ENCODE results near the gene IFT122. TPM values are rescaled to one million over a fixed set of nuclear protein-coding genes. Genes with fewer than 3 reads are reported as not detected.

The IFT122 gene
- total and polyA plus RNA-seq, 10 donors, result 5.2 to 31.3 (median 18.1) TPM

DNA sequence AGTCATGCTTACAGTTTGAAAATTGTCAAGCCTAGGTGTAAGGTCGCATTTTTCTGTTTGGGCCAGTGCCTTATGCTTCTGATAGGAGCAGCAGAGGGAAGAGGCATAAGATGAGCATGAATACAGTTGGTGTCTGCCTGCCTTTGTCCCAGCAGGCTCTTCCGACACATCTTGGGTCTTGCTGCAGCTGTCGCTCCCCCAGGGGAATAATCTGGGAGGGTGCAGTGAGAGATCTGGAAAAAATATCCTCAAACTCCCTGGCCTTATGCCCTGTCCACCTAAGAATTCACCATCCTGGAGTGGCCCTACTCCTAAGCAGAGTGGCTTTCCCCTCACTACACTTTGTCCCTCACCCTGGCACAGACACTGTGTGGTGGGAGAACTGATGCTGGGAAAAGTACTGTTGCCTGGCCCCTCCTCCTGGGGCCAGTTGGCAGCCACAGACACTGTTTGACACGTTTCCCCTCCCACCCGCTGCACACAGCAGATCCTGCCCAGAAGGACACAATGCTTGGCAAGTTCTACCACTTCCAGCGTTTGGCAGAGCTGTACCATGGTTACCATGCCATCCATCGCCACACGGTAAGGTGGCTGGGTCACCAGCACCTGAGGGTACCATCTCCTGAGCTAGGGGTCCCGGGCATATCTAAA, 67.3 kb downstream of the IFT122 start:
- Histone ChIP-seq H3K27ac (no peak overlapping the region), H3K27me3 (replicated peaks in 1 of 7) (no peaks in the 10 kb centered on the region), H3K4me3 (no peak overlapping the region), H3K4me1 (peaks cover 0 to 37% (median 22%) of the 10 kb centered on the region in 6 donors), H3K36me3 (peaks cover 0 to 80% (median 9%) of the 10 kb centered on the region in 6 donors), H3K9me3 (no peaks in the 10 kb centered on the region)
- TF ChIP-seq POLR2AphosphoS5 (IDR thresholded peaks at IDR 0.05), result peak in 2 of 3 donors; percentile 28 to 67
- TF ChIP-seq, protein P1, sequence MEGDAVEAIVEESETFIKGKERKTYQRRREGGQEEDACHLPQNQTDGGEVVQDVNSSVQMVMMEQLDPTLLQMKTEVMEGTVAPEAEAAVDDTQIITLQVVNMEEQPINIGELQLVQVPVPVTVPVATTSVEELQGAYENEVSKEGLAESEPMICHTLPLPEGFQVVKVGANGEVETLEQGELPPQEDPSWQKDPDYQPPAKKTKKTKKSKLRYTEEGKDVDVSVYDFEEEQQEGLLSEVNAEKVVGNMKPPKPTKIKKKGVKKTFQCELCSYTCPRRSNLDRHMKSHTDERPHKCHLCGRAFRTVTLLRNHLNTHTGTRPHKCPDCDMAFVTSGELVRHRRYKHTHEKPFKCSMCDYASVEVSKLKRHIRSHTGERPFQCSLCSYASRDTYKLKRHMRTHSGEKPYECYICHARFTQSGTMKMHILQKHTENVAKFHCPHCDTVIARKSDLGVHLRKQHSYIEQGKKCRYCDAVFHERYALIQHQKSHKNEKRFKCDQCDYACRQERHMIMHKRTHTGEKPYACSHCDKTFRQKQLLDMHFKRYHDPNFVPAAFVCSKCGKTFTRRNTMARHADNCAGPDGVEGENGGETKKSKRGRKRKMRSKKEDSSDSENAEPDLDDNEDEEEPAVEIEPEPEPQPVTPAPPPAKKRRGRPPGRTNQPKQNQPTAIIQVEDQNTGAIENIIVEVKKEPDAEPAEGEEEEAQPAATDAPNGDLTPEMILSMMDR (IDR thresholded peaks at IDR 0.05 in 8 of 11, conservative IDR thresholded peaks at IDR 0.05 in 3 of 11), result no peak
- intact Hi-C loops (cut with DNase I; ENCODE audit: low total_unique reads), result no loop called here
- 76 to 86% (median 82%) methylated on average over 6 to 9 of the region's 9 CpGs for WGBS, 5 donors
- peak; percentile 76 for DNase-seq

DNA sequence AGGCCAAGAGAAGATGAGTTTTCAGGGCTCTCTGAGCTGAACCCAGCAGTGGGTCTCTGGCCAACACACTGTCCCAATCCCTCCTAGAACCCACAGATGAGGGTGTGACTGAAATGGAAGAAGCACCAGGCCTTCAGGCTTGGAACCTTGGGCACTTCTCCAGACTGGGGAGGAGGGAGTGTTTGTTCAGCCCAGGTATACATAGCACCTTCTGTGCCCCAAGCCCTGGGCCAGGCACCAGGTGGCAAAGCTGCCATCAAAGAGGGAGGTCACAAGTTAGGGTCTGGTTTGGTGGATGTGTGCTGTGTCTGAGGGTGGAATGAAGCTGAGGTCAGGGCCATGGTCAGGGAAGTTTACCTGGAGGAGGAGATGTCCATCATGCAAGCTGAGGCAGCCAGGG, 72.6 kb downstream of the IFT122 start:
- no peak for DNase-seq
- TF ChIP-seq, protein P1 (IDR thresholded peaks at IDR 0.05 in 8 of 11, conservative IDR thresholded peaks at IDR 0.05 in 3 of 11), result no peak
- no peak for TF ChIP-seq POLR2A (IDR thresholded peaks at IDR 0.05)
- TF ChIP-seq POLR2AphosphoS5 (IDR thresholded peaks at IDR 0.05), result no peak
- Histone ChIP-seq H3K9me3 (no peaks in the 10 kb centered on the region), H3K27ac (no peak overlapping the region), H3K4me3 (no peak overlapping the region), H3K27me3 (replicated peaks in 1 of 7) (no peaks in the 10 kb centered on the region), H3K4me1 (peaks cover 0 to 19% (median 7%) of the 10 kb centered on the region in 6 donors), H3K36me3 (peaks cover 0 to 78% (median 3%) of the 10 kb centered on the region in 6 donors)
- intact Hi-C loops (cut with DNase I; ENCODE audit: low total_unique reads), result no loop called here

DNA sequence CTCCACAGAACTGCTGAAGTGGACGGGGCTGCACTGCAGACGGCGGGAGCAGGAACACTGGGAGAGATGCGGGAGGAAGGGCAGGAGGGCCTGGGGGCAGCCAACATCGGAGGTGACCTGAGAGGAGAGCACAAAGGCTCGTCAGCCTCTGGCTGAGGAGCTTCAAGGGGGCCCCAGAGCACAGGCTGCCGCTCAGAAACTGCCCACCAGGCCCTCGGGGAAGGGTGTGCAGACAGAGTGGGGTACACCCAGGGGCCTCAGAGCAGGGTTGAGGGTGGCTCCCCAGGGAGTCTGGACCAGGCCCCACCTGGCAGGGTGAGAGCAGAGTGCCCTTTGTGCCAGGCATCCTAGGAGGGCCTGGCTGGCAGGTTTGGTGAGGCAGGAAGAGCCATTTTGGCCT, 73.7 kb downstream of the IFT122 start:
- peak overlapping the region in 5 of 8 donors; percentile 10 to 48 (median 45) for H3K27ac ChIP-seq
- 85 to 89% (median 86%) methylated on average over 8 of the region's 8 CpGs for WGBS, 5 donors

DNA sequence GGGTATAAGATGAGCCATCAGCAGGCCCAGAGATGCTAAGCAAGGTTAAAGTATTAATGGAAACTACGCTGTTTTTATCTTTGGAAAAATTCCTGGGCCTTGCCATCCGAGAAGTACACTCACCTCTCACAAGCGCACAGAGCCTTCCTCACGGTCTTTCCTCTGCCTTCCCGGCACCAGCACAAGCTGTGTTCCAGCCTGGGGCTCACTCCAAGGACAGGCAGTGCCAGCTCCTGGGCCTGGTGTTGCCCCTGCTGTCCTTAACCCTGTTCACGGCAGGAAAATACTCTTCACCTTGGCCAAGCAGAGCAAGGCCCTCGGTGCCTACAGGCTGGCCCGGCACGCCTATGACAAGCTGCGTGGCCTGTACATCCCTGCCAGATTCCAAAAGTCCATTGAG, 74.1 kb downstream of the IFT122 start:
- Histone ChIP-seq H3K27me3 (replicated peaks in 1 of 7) (no peaks in the 10 kb centered on the region), H3K27ac (peak overlapping the region in 5 of 8 donors; percentile 10 to 48 (median 45)), H3K9me3 (no peaks in the 10 kb centered on the region), H3K4me1 (peaks cover 0 to 17% (median 7%) of the 10 kb centered on the region in 6 donors), H3K36me3 (peaks cover 0 to 79% (median 4%) of the 10 kb centered on the region in 6 donors), H3K4me3 (no peak overlapping the region)
- intact Hi-C loops (cut with DNase I; ENCODE audit: low total_unique reads), result no loop called here
- peak; percentile 52 to 76 (median 74) for TF ChIP-seq POLR2AphosphoS5 (IDR thresholded peaks at IDR 0.05)
- TF ChIP-seq, protein P1 (IDR thresholded peaks at IDR 0.05 in 8 of 11, conservative IDR thresholded peaks at IDR 0.05 in 3 of 11), result no peak
- WGBS, 5 donors, result 78 to 92% (median 83%) methylated on average over 8 to 10 of the region's 10 CpGs
- DNase-seq, result peak; percentile 81

More for the DNA sequence above, 73.7 kb downstream of the IFT122 start:
- DNase-seq, result peak; percentile 71
- TF ChIP-seq POLR2A (IDR thresholded peaks at IDR 0.05), result no peak
- TF ChIP-seq, protein P1 (IDR thresholded peaks at IDR 0.05 in 8 of 11, conservative IDR thresholded peaks at IDR 0.05 in 3 of 11), result no peak
- TF ChIP-seq POLR2AphosphoS5 (IDR thresholded peaks at IDR 0.05), result no peak
- Histone ChIP-seq H3K36me3 (peaks cover 0 to 79% (median 2%) of the 10 kb centered on the region in 6 donors), H3K27me3 (replicated peaks in 1 of 7) (no peaks in the 10 kb centered on the region), H3K4me1 (peaks cover 0 to 17% (median 7%) of the 10 kb centered on the region in 6 donors), H3K9me3 (no peaks in the 10 kb centered on the region), H3K4me3 (no peak overlapping the region)
- intact Hi-C loops (cut with DNase I; ENCODE audit: low total_unique reads), result no loop called here

All from spleen (tissue), 11 donors.